Memory B cell (primary cell): Measurements from ENCODE around the gene XXYLT1.

Experiments used
- ATAC-seq: fragments of 150-1000 bp; cut with Tn5 transposase; 2 replicates; pipeline ENCODE4 v1.10.0; 2021; ENCODE audit warnings: low read depth, mild to moderate bottlenecking, moderate library complexity
- DNase-seq, 2 donors: peaks; one replicate each; pipeline ENCODE4 v3.0.0; 2022; ENCODE audit warnings: low spot score in 2 of 2
- H3K27ac Mint-ChIP-seq: one replicate; pipeline ENCODE4 v1.8.0; 2022; ENCODE audit warnings: mild to moderate bottlenecking, moderate library complexity, mixed read lengths
- H3K27me3 Mint-ChIP-seq: one replicate; pipeline ENCODE4 v1.8.0; 2022; ENCODE audit warnings: mixed read lengths
- H3K36me3 Mint-ChIP-seq: one replicate; pipeline ENCODE4 v1.8.0; 2022; ENCODE audit warnings: mild to moderate bottlenecking, mixed read lengths
- H3K4me1 Mint-ChIP-seq: one replicate; pipeline ENCODE4 v1.8.0; 2022; ENCODE audit warnings: mixed read lengths
- H3K4me3 Mint-ChIP-seq: one replicate; pipeline ENCODE4 v1.8.0; 2022; ENCODE audit warnings: mild to moderate bottlenecking, moderate library complexity, mixed read lengths
- H3K9me3 Mint-ChIP-seq: one replicate; pipeline ENCODE4 v1.8.0; 2022; ENCODE audit warnings: mixed read lengths

XXYLT1 gene

DNA sequence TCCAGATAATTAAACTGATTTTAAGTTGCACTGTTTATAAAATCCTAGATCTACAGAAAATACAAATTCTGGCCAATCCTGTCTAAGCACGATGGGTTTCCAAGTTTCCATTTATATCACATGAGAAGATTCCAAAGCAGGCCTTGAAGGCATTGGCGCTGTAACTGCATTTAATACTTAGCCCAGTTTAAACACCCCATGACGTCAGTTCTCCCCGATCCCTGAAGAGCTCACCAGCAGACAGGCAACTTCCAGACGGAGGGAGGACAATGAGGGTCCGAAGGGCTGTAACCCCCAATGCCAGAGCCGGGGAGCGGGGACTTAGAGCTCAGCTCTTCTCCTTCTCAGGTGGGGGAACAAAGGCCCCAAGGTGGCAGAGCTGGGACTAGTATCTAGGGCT is 117.3 kb downstream of the XXYLT1 start:
- Mint-ChIP-seq H3K36me3 (no peaks in the 10 kb centered on the region), H3K27me3 (no peaks in the 10 kb centered on the region), H3K9me3 (no peaks in the 10 kb centered on the region), H3K4me1 (peaks cover 59% of the 10 kb centered on the region), H3K4me3 (no peak overlapping the region), H3K27ac (no peak overlapping the region)
- ATAC-seq (no peak), DNase-seq (no peak)

DNA sequence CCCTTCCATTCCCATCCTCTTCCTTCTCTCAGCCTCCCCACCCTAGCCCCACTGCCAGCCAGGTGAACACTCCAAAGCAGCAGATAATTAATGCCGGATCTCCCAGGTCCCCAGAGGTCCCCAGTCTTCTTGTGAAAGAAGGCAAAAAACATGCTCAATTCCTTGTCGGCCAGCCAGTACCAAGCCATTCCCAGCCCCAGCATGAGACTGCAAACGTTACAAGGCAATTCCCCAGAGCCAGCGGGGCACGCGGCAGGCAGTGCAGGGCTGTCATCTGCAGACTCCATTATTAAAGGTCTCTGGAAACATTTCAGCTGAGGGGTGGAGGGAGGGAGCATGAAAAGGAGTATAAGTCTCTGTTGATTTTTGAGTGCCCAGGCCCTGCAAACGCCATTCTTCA is 117.8 kb downstream of the XXYLT1 start:
- Mint-ChIP-seq H3K4me1 (peaks cover 63% of the 10 kb centered on the region), H3K27ac (no peak overlapping the region), H3K4me3 (no peak overlapping the region), H3K36me3 (no peaks in the 10 kb centered on the region), H3K9me3 (no peaks in the 10 kb centered on the region), H3K27me3 (no peaks in the 10 kb centered on the region)
- DNase-seq (no peak), ATAC-seq (no peak)

DNA sequence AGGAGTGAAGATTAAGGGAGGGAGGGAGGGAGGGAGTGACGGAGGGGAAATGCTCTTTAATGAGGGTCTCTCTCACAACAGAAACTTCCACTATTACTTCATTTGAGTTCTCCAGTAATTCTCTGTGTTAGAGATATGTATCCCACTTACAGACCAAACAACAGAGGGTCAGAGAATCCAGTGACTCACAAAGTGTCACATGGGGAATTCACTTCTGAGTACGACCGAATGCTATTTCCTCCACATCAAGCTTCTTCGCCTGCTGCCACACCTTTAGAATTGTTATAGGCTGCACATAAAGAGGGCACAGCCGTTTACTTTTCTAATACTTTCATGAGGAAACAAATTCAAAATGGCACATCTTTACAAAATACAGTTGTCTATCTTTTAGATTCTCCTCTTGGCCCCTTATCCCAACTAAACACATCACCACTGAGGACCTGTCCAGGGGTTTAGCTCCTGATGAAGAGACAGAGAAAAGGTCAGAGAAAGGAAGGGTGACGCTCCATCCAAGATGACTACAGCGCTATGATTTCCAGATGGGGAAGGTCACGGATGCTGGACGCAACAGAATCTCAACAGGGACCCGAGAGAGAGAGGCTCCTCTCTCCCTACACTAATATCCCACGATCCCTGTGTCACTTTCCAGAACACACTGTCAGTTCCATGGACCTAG is 119.0 kb downstream of the XXYLT1 start:
- Mint-ChIP-seq H3K4me3 (no peak overlapping the region), H3K27ac (no peak overlapping the region), H3K9me3 (no peaks in the 10 kb centered on the region), H3K36me3 (no peaks in the 10 kb centered on the region), H3K4me1 (peaks cover 64% of the 10 kb centered on the region), H3K27me3 (no peaks in the 10 kb centered on the region)
- DNase-seq (no peak), ATAC-seq (no peak)

DNA sequence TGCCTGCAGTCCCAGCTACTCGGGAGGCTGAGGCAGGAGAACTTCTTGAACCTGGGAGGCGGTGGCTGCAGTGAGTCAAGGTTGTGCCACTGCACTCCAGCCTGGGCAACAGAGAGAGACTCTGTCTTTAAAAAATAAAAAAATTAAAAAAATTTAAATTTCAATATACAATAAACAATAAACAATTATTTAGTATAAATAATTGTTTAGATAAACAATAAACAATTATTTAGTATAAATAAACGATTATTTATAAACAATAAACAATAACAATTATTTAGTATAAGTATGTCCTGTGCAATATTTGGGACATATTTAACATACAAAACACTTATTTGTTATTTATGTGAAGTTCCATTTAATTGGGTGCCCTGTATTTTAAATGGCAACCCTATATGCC is 119.6 kb downstream of the XXYLT1 start:
- H3K27me3 Mint-ChIP-seq, result no peaks in the 10 kb centered on the region
- H3K9me3 Mint-ChIP-seq, result no peaks in the 10 kb centered on the region
- no peak overlapping the region for H3K4me3 Mint-ChIP-seq
- no peaks in the 10 kb centered on the region for H3K36me3 Mint-ChIP-seq
- no peak for ATAC-seq
- DNase-seq, result no peak
- H3K4me1 Mint-ChIP-seq, result peaks cover 61% of the 10 kb centered on the region
- H3K27ac Mint-ChIP-seq, result peak overlapping the region; percentile 84

DNA sequence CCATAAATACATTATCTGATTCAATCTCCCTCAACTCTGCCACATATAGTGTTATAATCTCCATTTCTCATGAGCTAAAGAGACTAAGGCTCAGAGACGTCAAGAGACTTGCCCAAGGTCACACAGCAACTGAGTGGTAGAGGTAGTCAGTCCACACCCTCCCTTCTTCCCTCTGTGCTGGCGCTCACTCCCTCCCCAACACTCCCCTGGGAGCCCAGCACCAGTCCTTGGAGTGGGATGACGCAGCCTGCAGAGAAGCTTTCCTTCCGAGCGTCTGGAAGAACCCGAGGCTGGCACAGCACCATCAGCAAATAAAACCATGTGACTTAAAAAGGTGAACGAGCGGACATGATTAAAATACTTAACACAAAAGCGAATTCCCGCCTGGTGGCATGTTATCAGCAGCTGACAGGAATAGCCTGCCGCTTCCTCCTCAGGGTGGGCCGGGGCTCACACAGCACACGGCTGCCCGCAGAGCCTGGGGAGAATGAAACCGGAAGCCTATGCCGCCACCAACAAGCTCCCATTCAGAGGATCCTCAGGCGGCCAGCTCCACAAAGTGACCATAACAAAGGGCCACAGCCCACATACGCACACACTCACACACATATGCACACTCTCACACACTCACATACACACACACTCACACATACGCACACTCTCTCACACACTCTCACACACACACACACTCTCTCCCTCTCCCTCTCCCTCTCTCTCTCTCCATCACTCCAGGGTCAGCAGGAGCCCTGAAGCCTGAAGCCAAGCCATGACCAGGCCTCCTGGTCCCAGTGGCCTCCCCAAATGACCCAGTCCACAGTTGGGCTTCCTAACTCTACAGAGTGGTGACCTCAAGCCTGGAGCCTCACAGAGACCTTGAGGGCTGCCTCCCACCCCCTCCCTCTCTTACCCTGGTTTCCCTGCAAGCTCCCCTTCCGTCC is 120.5 kb downstream of the XXYLT1 start:
- ATAC-seq, result peak; percentile 44
- peaks cover 56% of the 10 kb centered on the region for H3K4me1 Mint-ChIP-seq
- peak overlapping the region; percentile 84 for H3K27ac Mint-ChIP-seq
- no peaks in the 10 kb centered on the region for H3K9me3 Mint-ChIP-seq
- H3K27me3 Mint-ChIP-seq, result no peaks in the 10 kb centered on the region
- peak overlapping the region; percentile 84 for H3K4me3 Mint-ChIP-seq
- H3K36me3 Mint-ChIP-seq, result no peaks in the 10 kb centered on the region
- DNase-seq, result no peak

DNA sequence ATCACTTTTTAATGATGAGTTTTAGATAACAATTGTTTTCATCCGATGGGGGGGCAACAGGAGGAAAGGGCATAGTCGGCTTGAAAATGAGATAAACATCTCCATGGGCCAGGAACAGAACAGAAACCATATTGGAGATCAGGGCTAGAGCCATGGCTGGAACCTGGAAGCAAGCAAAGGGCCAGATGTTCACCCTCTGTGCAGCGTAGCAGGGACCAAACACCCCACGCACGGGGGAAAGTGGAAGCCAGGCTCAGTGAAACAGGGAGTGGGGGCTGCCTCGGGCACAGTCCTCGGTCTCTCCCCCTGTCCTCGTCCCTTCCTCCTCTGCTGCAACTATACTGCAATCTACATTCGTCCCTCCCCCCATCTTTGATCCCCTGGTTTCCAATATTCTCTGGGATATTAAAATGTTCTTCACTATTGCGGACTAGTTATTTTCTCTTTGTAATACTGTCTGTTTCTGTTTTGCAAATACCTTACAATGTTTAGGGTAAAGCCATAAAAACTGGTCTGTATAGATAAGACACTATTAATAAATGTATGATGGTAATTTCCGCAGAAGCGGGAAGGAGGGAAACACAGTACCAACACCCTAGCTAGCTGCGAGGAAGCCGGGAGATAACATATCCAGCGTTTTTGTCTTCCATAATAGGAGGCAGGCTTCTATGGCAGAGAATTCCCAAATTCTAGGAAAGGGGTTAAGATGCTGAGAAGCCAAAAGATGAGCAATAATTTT is 121.5 kb downstream of the XXYLT1 start:
- Mint-ChIP-seq H3K36me3 (no peaks in the 10 kb centered on the region), H3K4me1 (peaks cover 55% of the 10 kb centered on the region), H3K27ac (peak overlapping the region; percentile 91), H3K27me3 (no peaks in the 10 kb centered on the region), H3K9me3 (no peaks in the 10 kb centered on the region), H3K4me3 (peak overlapping the region; percentile 37)
- ATAC-seq (no peak), DNase-seq (no peak)

DNA sequence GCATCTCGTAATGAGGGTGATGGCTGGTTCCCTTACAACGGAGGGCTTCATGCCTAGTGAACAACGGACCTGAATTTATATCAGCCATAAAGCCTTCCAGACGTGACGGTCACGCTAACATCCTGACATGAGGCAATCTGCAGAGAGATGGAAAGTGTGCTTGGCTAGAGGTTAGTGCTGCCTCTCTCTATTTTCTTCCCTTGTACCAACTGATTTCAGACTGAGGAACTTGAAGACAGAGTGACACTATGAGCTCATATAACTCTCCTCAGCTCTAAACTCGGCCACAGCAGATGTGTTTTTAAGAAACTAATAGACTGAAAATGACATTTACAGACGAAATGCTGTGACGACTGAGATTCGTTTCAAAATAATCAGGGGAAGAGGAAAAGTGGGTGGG is 122.4 kb downstream of the XXYLT1 start:
- peak overlapping the region; percentile 90 for H3K4me3 Mint-ChIP-seq
- ATAC-seq (peak; percentile 11), DNase-seq (no peak)
- peaks cover 51% of the 10 kb centered on the region for H3K4me1 Mint-ChIP-seq
- H3K36me3 Mint-ChIP-seq, result no peaks in the 10 kb centered on the region
- no peaks in the 10 kb centered on the region for H3K27me3 Mint-ChIP-seq
- peak overlapping the region; percentile 91 for H3K27ac Mint-ChIP-seq
- no peaks in the 10 kb centered on the region for H3K9me3 Mint-ChIP-seq

DNA sequence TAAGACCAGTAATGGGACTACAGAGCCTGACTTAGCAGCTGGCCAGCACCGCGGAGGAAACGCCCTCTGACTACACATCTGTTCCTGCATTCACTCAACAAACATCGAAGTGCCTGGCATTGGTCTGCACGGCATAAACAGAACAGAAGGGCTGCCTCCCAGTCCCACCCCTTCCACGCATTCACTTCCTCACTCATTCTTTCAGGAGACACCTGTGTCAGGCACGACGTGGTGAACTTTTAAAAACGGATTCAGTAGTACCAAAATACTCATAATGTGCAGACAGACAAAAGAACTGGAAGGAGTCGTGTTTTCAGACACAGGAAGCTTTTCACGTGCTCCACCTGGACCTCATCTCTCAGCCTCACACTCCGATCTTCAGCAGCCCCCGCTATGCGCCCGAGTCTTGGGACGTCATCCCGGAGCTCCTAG is 123.3 kb downstream of the XXYLT1 start:
- Mint-ChIP-seq H3K4me3 (peak overlapping the region; percentile 90), H3K9me3 (no peaks in the 10 kb centered on the region), H3K4me1 (peaks cover 48% of the 10 kb centered on the region), H3K27me3 (no peaks in the 10 kb centered on the region), H3K36me3 (no peaks in the 10 kb centered on the region), H3K27ac (peak overlapping the region; percentile 91)
- ATAC-seq, result peak; percentile 75
- DNase-seq, result peak; percentile 34 to 43

DNA sequence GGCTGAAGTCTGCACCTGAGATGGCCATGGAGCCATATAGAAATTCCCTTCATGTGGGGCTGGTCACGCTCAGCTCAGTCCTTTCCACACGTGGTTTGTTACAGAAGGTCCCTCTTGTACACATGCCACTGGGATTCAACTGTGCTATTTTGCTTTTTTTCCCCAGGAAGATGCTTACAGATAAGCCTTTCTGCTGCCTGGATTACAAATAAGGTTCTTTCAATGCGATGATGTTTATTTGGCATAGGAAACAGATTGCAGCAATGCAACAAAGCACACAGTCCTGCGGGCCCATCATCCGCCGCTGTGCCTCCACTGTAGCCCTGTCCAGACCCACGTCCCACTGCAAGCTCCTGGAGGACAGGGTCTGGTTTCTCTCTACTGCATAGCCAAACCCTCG is 124.8 kb downstream of the XXYLT1 start:
- H3K27ac Mint-ChIP-seq, result peak overlapping the region; percentile 77
- H3K9me3 Mint-ChIP-seq, result peaks cover 3% of the 10 kb centered on the region
- no peak for DNase-seq
- H3K4me3 Mint-ChIP-seq, result no peak overlapping the region
- peaks cover 2% of the 10 kb centered on the region for H3K36me3 Mint-ChIP-seq
- ATAC-seq, result no peak
- no peaks in the 10 kb centered on the region for H3K27me3 Mint-ChIP-seq
- H3K4me1 Mint-ChIP-seq, result peaks cover 48% of the 10 kb centered on the region

DNA sequence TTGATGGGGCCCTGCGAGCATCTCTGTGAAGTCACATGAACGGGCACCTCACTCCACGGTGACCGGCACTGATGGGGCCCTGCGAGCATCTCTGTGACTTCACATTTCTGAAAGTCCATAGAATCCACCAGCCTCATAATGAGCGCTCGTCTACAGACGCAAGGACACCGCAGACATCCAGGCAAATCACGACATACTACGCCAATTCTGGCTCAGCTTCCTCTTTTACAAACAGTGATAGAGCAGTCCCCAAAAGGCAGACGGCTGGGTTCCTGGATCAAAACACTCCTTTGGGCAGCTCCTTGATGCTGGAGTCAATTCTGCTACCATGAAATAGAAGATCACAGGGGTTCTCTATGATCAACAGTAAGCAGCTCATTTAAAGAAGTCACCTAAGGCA is 125.4 kb downstream of the XXYLT1 start:
- H3K36me3 Mint-ChIP-seq, result peaks cover 4% of the 10 kb centered on the region
- H3K4me1 Mint-ChIP-seq, result peaks cover 44% of the 10 kb centered on the region
- peak; percentile 26 for ATAC-seq
- no peak for DNase-seq
- peak overlapping the region; percentile 77 for H3K27ac Mint-ChIP-seq
- no peak overlapping the region for H3K4me3 Mint-ChIP-seq
- no peaks in the 10 kb centered on the region for H3K27me3 Mint-ChIP-seq
- peaks cover 3% of the 10 kb centered on the region for H3K9me3 Mint-ChIP-seq

DNA sequence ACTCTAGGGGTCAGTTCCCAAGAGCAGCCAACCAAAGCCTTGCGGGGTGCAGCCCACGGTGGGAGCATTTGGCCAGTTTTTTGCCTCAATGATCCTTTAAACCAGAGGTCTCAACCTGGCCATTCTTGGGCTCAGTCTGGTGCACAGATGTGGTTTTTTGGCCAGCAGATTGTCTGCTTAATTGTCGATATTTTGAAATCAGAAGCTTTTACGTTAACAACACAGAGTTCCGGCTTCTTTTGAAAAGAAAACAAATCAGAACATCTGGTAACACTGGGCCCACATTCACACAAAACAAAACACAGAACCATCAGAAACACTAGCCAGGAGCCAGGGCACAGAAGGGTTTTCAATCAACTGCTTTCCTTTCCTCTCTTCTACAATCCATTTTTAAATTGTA is 127.7 kb downstream of the XXYLT1 start:
- peaks cover 8% of the 10 kb centered on the region for H3K36me3 Mint-ChIP-seq

DNA sequence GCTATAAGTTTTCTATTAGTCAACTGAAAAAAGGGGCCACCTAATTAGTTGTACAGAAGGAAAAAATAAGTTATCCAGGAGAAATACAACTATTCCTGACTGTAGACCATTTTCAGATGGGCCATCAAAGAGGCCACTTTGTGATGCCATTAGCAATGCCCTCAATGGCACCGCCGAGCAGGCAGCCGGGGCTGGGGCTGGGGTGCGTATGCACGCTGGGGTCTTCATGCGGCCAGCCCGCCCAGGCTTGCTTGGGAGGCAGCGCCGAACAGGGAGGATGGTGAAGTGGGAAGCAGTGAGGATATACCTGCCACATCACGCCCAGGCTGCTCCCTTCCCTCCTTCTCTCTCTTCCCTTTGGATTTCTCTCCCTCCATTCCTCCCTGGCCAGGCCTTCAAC is 128.4 kb downstream of the XXYLT1 start:
- ATAC-seq (no peak), DNase-seq (no peak)
- Mint-ChIP-seq H3K27ac (no peak overlapping the region), H3K9me3 (peaks cover 6% of the 10 kb centered on the region), H3K27me3 (no peaks in the 10 kb centered on the region), H3K4me1 (peaks cover 21% of the 10 kb centered on the region), H3K4me3 (no peak overlapping the region), H3K36me3 (peaks cover 8% of the 10 kb centered on the region)

More for the DNA sequence above, 127.7 kb downstream of the XXYLT1 start:
- Mint-ChIP-seq H3K9me3 (peaks cover 6% of the 10 kb centered on the region), H3K27ac (no peak overlapping the region), H3K4me3 (no peak overlapping the region), H3K27me3 (no peaks in the 10 kb centered on the region), H3K4me1 (peaks cover 28% of the 10 kb centered on the region)
- ATAC-seq (no peak), DNase-seq (no peak)

DNA sequence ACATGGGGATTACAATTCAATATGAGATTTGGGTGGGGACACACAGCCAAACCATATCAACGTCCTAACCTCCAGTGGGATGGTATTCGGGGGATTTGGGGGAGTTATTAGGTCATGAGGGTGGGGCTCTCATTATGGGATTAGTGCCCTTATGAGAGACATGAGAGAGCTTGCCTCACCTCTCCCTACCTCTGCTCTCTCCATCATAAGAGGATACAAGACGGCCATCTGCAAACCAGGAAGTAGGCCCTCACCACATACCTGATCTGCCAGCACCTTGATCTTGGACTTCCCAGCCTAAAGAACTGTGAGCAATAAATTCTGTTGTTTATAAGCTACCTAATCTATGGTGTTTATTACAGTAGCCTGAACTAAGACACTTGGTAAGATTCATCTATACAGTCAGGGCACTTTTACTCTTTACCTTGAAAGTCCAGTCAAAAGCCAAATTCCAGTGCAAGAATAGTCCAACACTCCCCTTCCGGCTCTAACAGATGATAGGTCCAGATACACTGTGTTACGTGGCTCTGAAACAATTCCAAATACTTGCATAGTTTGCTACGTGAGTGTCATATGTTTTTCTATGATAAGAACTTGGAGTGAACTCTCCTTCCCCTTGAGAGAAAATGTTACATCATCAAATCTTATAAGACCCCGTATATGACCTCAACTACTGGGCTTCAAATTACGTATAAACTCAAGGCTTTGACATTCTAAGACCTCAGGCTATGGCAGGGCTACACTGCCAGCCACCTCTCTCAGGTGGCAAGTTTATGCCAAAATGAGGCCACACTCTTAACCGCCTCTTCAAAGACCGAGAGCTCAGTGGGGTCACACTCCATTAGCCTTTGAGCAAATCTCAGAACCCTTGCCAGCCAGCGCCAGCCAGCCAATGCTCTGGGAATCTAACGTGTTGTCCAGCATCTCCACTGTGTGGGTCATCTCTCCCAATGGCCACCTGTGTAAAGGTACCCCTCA is 129.9 kb downstream of the XXYLT1 start:
- ATAC-seq, result no peak
- peaks cover 6% of the 10 kb centered on the region for H3K9me3 Mint-ChIP-seq
- no peaks in the 10 kb centered on the region for H3K27me3 Mint-ChIP-seq
- peaks cover 8% of the 10 kb centered on the region for H3K36me3 Mint-ChIP-seq
- no peak overlapping the region for H3K4me3 Mint-ChIP-seq
- no peak for DNase-seq
- peaks cover 16% of the 10 kb centered on the region for H3K4me1 Mint-ChIP-seq
- H3K27ac Mint-ChIP-seq, result no peak overlapping the region
